PC-3 (cell line): Measurements from ENCODE around the gene CNTD1. TPM values are rescaled to one million over a fixed set of nuclear protein-coding genes. Genes with fewer than 3 reads are reported as not detected.

ENCODE experiments used
- ATAC-seq: fragments of 200-7000 bp; cut with Tn5 transposase; 2 replicates; pipeline ENCODE4 v1.9.1; 2020; ENCODE audit warnings: mild to moderate bottlenecking, moderate library complexity
- BruUV-seq: library from RNA; stranded (reverse); fragments of 400-500 nt; replicated peaks from 2 replicates; lab custom pipeline; 2021; lab: Mats Ljungman, UMichigan
- CTCF ChIA-PET: fragments of 300-600 bp; sonication (Branson Sonifier 250); formaldehyde crosslinking; loops from one replicate; lab custom pipeline; 2022; ENCODE audit warnings: antibody characterized with exemption; lab: Charles Lee
- POLR2A ChIA-PET: fragments of 300-600 bp; sonication (Branson Sonifier 250); formaldehyde crosslinking; loops from one replicate; lab custom pipeline; 2022; ENCODE audit warnings: antibody characterized with exemption; ENCODE audit not compliant: unreplicated experiment; lab: Charles Lee
- DNase-seq: peaks from one replicate; pipeline ENCODE4 v3.0.0-alpha.2; 2015
- H2AFZ ChIP-seq: fragments of 300-600 bp; sonication (generic); 2 replicates; pipeline ENCODE4 v1.6.0; 2016; ENCODE audit warnings: antibody characterized with exemption, low read length
- H3F3A ChIP-seq: fragments of 300-600 bp; sonication (generic); one replicate; pipeline ENCODE4 v1.6.0; 2017; ENCODE audit warnings: antibody characterized with exemption, low read length, control low read depth, mild to moderate bottlenecking; ENCODE audit not compliant: unreplicated experiment
- H3K27ac ChIP-seq: fragments of 300-600 bp; sonication (generic); 2 replicates; pipeline ENCODE4 v1.5.1; 2016; ENCODE audit warnings: mild to moderate bottlenecking, low read length
- H3K27me3 ChIP-seq: fragments of 300-600 bp; sonication (generic); 2 replicates; pipeline ENCODE4 v1.6.1; 2016; ENCODE audit warnings: low read length, mixed read lengths
- H3K36me3 ChIP-seq: fragments of 300-600 bp; sonication (generic); 2 replicates; pipeline ENCODE4 v1.6.1; 2016; ENCODE audit warnings: low read depth, mixed run types, low read length, mixed read lengths
- H3K4me1 ChIP-seq: fragments of 300-600 bp; sonication (generic); 2 replicates; pipeline ENCODE4 v1.5.1; 2016; ENCODE audit warnings: low read length; ENCODE audit not compliant: insufficient read depth
- H3K4me2 ChIP-seq: fragments of 300-600 bp; sonication (generic); 2 replicates; pipeline ENCODE4 v1.6.0; 2016; ENCODE audit warnings: low read length
- H3K4me3 ChIP-seq: fragments of 300-600 bp; sonication (generic); 2 replicates; pipeline ENCODE4 v1.5.1; 2016; ENCODE audit warnings: mild to moderate bottlenecking, low read length, mixed read lengths
- H3K79me2 ChIP-seq: fragments of 300-600 bp; sonication (generic); 2 replicates; pipeline ENCODE4 v1.6.1; 2017; ENCODE audit warnings: low read length, mixed read lengths
- H3K9ac ChIP-seq: fragments of 300-600 bp; sonication (generic); 2 replicates; pipeline ENCODE4 v1.6.0; 2016; ENCODE audit warnings: mild to moderate bottlenecking, low read length
- H3K9me2 ChIP-seq: fragments of 300-600 bp; sonication (generic); replicated peaks from 2 replicates; pipeline ENCODE4 v1.6.1; 2016; ENCODE audit warnings: mixed run types, low read length, mixed read lengths
- H3K9me3 ChIP-seq: fragments of 300-600 bp; sonication (generic); 2 replicates; pipeline ENCODE4 v1.6.1; 2016; ENCODE audit warnings: low read length, mixed read lengths
- H4K20me1 ChIP-seq: fragments of 300-600 bp; sonication (generic); 2 replicates; pipeline ENCODE4 v1.6.1; 2016; ENCODE audit warnings: low read length, mixed read lengths
- CTCF ChIP-seq: fragments of 300-600 bp; sonication (generic); conservative IDR thresholded peaks from 2 replicates; pipeline ENCODE4 v1.5.1; 2017; ENCODE audit warnings: antibody characterized with exemption, low read depth, mild to moderate bottlenecking, low read length
- EZH2 ChIP-seq: fragments of 300-600 bp; sonication (generic); IDR thresholded peaks from one replicate; pipeline ENCODE4 v1.6.1; 2017; ENCODE audit warnings: antibody characterized with exemption, mild to moderate bottlenecking, low read length; ENCODE audit not compliant: unreplicated experiment
- EZH2phosphoT487 ChIP-seq: fragments of 300-600 bp; sonication (generic); IDR thresholded peaks from 2 replicates; pipeline ENCODE4 v1.6.1; 2018; ENCODE audit warnings: mild to moderate bottlenecking, antibody characterized with exemption, low read length, borderline replicate concordance
- intact Hi-C: fragments of 100-400 bp; cut with micrococcal nuclease; formaldehyde crosslinking; loops from 2 replicates; pipeline ENCODE4 v1.9.0; 2023
- total RNA-seq: library from RNA; depleted of rRNA; stranded (reverse); fragments of >200 nt; gene quantifications from 2 replicates; pipeline ENCODE4 v1.2.3, GENCODE V29; 2014

CNTD1 gene
- total RNA-seq, 1 experiment from 2014 or later, result not detected

DNA sequence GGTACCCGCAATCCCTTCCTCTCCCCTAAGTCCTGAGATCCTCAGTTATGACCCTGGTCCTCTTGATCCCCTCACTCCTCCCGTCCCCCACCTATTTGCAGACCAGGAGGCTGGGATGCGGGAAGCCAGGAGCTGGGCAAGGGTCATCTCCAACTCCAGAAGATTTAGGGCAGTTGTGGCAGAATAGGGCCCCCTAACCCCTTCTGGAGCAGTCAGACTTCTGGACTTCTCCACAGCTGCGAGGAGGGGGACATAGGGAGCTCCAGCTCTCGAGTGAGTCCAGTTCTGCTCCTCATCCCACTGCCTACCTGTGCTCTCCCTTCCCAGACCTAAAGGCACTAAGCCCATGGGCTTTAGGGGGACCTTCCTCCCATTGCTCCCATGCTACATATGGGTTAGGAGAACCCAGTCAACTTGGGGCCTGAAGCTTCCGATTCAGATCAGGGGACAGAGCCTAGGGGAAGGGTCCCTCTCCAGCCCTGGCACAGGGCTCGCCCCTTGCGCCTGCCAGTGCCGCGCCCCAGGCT lies 17.0 kb upstream of the CNTD1 start:
- Histone ChIP-seq H2AFZ (no peak overlapping the region), H3K27ac (peak overlapping the region; percentile 89), H3K79me2 (peaks cover 54% of the 10 kb centered on the region), H4K20me1 (no peaks in the 10 kb centered on the region), H3K27me3 (no peaks in the 10 kb centered on the region), H3F3A (no peaks in the 10 kb centered on the region), H3K9me3 (no peaks in the 10 kb centered on the region), H3K4me1 (peaks cover 32% of the 10 kb centered on the region), H3K36me3 (peaks cover 16% of the 10 kb centered on the region), H3K4me3 (peak overlapping the region; percentile 99), H3K9me2 (no peaks in the 10 kb centered on the region), H3K9ac (peak overlapping the region; percentile 90), H3K4me2 (peak overlapping the region; percentile 93)
- TF ChIP-seq CTCF, result no peak
- TF ChIP-seq EZH2, result no peak
- TF ChIP-seq EZH2phosphoT487, result no peak
- BruUV-seq, result TSS peak; percentile 28
- intact Hi-C loops, result loop anchor here (5.0 kb wide), 1 partner anchor 41 kb away; the partner anchor contains the start of gene BECN1
- ChIA-PET POLR2A (interaction anchor here (0.7 kb wide), 1 partner anchor 9 kb away, joined by 8 read pairs; the partner anchor contains the start of gene VPS25), CTCF (no interaction called here)
- ATAC-seq, result no peak
- DNase-seq, result peak; percentile 3

DNA sequence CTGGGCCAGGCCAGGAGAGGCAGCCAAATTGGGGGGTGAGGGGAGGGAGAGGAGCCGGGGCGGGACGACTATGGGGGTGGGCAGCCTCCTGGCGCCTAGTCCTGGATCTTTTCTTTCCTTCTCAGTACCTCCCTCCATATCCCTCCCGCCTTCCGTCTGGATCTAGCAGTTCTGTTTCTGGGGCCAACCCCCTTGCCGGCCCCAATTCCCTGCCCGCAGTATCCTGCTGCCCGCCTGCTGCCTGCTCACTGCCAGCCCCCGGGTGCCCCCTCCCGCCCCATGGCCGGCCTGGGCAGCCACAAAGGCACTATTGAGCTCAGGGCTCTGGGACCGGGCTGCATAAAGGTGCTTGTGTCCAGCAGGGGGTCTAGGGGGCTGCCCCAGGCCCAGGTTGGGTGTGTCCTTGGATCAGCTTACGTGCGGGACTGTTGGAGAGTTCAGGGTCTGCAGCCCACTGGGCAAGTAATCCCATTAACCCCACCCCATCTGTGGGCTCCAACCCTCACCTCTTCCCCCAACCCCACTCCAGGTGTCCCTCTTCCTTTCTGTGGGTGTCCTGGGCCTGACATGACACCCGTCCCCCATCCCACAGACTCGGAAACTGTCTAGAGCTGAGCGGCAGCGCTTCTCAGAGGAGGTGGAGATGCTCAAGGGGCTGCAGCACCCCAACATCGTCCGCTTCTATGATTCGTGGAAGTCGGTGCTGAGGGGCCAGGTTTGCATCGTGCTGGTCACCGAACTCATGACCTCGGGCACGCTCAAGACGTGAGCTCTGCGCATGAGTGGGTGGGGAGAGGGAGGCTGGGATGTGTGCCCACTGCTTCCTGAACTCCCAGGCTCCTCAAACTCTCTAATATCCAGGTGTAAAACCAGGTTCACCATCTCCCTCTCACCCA lies 16.2 kb upstream of the CNTD1 start:
- Histone ChIP-seq H3K4me1 (peaks cover 32% of the 10 kb centered on the region), H3K4me2 (peak overlapping the region; percentile 93), H3K9me3 (no peaks in the 10 kb centered on the region), H3K9me2 (no peaks in the 10 kb centered on the region), H3K9ac (peak overlapping the region; percentile 90), H2AFZ (no peak overlapping the region), H3K36me3 (peaks cover 23% of the 10 kb centered on the region), H3K27me3 (no peaks in the 10 kb centered on the region), H3K4me3 (peak overlapping the region; percentile 99), H4K20me1 (no peaks in the 10 kb centered on the region), H3K79me2 (peaks cover 54% of the 10 kb centered on the region), H3F3A (no peaks in the 10 kb centered on the region), H3K27ac (peak overlapping the region; percentile 89)
- intact Hi-C loops, result loop anchor here (5.0 kb wide), 1 partner anchor 40 kb away; the partner anchor contains the start of gene BECN1
- peak; percentile 35 for DNase-seq
- BruUV-seq, result no TSS peak
- POLR2A ChIA-PET, result interaction anchor here (0.7 kb wide), 1 partner anchor 9 kb away, joined by 8 read pairs; the partner anchor contains the start of gene VPS25
- CTCF ChIA-PET, result interaction anchor here (0.6 to 1.1 kb wide), 2 partner anchors 41 to 204 kb away, joined by 3 read pairs; no protein-coding TSS in a partner anchor
- TF ChIP-seq CTCF (no peak), EZH2 (no peak), EZH2phosphoT487 (no peak)
- peak; percentile 2 for ATAC-seq
